ENCODE measurements around the gene CCDC17. TPM values are rescaled to one million over a fixed set of nuclear protein-coding genes. Genes with fewer than 3 reads are reported as not detected.

CCDC17 gene
- total RNA-seq, 1 experiment from 2014 or later = 0.36 TPM

DNA sequence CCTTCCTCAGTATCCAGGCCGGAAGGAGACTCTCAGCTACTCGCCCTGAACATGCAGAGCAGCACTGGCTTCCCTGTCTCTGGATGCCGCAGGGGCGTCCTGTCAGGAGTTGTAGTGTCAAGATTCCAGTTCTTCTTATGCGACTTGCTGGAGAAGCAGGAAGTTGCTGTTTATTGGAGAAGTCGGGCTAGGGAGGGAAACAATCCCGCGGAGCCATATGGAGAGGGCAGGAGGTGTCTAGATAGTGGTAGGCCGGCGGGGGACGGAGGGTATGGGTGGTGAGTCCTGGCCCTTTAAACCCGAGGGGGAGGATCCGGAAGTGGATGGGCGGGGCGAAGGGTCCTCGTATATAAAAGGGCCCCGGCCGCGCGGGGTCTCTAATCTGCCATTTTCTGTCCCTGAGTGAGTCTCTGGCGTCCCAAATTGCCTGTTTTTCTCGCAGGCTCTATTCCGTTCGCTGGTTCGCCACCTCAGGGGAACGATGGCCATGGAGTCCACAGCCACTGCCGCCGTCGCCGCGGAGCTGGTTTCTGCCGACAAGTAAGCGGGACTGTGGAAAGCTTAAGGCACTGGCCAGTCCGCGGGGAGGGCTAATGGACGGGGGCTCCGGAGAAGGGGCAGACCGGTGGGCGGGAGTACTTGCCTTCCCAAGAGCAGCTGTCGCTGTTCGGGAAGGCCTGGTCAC lies 40.0 kb downstream of the CCDC17 start, which contains the start of gene NASP:
Gene NASP (plus strand): TSS at position 376 of the 685 bp plus-strand sequence. CDS start 106 bp downstream, at position 482.
- peak; percentile 83 for DNase-seq (ENCODE audit: low read depth)

DNA sequence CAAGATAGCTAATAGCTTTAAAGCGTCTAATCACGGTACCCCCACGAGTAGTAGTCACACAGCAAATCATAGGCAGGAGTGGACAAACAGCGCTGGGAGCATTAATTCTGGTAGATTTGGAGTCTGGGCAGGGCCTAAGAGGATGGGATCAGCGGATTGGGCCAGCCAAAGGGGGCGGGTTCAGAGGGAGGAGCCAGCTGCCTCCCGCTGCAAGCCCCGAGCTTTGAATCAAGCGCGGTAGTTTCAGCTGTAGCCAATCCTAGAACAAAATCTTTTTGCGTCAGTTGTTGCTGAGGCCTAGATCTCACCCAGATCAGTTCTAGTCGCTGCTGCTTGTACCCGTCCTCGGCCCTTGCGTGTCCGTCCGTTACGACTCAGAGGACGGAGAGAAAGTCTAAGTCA lies 40.6 kb downstream of the CCDC17 start:
- DNase-seq (ENCODE audit: low read depth) = peak; percentile 97

DNA sequence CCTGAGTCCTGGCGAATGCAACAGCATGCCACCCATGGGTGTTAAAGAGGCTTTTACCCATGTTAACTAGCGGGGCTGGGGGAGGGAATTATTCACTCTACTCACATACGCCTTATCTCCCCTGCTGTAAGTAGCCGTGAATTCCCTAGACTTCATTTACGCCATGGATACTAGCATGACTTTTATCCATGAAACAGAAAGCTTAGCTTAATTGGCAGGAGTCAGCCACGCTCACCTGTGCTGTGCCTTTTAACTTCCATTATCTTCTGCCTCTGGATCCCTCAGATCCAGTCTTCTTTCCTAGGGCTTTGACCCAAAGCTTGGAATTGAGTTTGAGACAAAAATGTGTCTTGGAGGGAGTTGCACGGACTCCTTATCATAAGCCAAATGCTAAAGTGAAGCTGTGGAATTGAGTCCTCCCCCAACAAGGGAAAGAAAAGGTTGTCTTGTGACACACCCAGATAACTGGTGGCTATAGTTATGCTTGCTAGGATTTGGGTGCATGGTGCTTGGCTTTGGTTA lies 49.7 kb downstream of the CCDC17 start:
- DNase-seq (ENCODE audit: low read depth) = no peak

DNA sequence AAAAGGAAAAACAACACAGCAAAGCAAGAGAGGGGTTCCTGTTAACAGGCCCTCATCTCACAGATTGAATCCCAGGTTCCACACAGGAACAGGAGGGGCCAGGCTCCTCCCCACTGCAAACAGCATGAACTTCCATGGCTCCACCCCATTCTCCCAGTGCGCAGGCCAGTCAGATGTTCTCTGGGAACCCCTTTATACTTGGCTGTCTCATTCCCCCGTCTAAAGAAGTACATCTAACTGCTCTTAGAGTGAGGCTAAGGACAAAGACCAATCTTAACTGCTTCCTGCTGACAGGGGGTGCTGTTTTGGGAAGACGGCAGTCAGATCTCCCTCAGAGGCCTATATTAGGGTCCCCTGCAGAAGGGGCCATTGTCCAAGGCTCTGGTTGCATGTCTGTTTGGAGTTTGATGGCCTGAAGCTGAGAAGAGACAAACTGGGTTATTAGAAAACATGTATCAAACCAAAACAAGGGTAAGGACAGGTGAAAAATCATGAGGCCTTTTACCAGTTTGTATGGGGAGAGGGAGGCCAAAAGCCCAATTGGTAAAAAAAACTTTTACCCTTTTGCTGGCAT lies 50.5 kb downstream of the CCDC17 start:
- DNase-seq (ENCODE audit: low read depth) = no peak

DNA sequence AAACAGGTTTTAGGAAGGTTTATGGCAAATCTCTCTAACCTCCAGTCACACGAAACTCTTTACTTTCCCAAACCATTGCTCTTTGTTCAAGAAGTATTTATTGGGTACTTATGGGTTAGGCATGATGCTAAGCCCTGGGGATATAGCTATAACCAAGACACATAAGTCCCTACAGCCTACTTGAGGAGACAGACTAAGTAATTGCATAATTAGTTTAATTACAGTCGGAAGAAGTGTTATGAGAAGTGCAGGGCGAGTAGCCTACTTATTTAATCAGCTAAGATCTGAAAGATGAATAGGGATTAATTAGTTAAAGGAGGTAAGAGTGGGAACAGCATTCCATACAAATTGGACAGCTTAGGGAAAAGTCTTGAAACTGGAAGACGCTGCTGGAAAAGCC lies 53.2 kb downstream of the CCDC17 start:
- no peak for DNase-seq (ENCODE audit: low read depth)

Other genes starting within 250 kb of the CCDC17 start
- 2.3 and 4.9 TPM in 2 replicates for gene TESK2, start 132.9 kb downstream of the CCDC17 start, total RNA-seq (2014; rRNA removed; shearing (Covaris generic))
- gene CCDC163, start 124.0 kb downstream of the CCDC17 start, total RNA-seq (2014; rRNA removed; shearing (Covaris generic)) = 2.2 and 2.4 TPM in 2 replicates
- 9.1 and 9.8 TPM in 2 replicates for gene MMACHC, start 123.8 kb downstream of the CCDC17 start, total RNA-seq (2014; rRNA removed; shearing (Covaris generic))
- gene PRDX1, start 102.2 kb downstream of the CCDC17 start, total RNA-seq (2014; rRNA removed; shearing (Covaris generic)) = 948 and 962 TPM in 2 replicates
- 79.2 and 82.5 TPM in 2 replicates for gene AKR1A1, start 73.2 kb downstream of the CCDC17 start, total RNA-seq (2014; rRNA removed; shearing (Covaris generic))
- gene NASP, start 40.0 kb downstream of the CCDC17 start, total RNA-seq (2014; rRNA removed; shearing (Covaris generic)) = 133 and 157 TPM in 2 replicates
- gene GPBP1L1, start 62.5 kb upstream of the CCDC17 start, total RNA-seq (2014; rRNA removed; shearing (Covaris generic)) = 105 and 122 TPM in 2 replicates
- 40.5 and 49.0 TPM in 2 replicates for gene TMEM69, start 64.1 kb upstream of the CCDC17 start, total RNA-seq (2014; rRNA removed; shearing (Covaris generic))
- 7.9 and 9.4 TPM in 2 replicates for gene IPP, start 126.6 kb upstream of the CCDC17 start, total RNA-seq (2014; rRNA removed; shearing (Covaris generic))
- gene MAST2, start 179.6 kb upstream of the CCDC17 start, total RNA-seq (2014; rRNA removed; shearing (Covaris generic)) = 13.1 and 14.2 TPM in 2 replicates

All from RPMI7951 (cell line).